HUES48 (cell line): ENCODE data around the gene RPS6KA3.

Experiments
- H3K27ac ChIP-seq: one replicate; pipeline ENCODE4 v1.7.0; 2013; ENCODE audit warnings: low read depth, low read length, inconsistent platforms
- H3K27me3 ChIP-seq: 2 replicates; pipeline ENCODE4 v1.6.1; 2013; ENCODE audit warnings: mild to moderate bottlenecking, low read length; ENCODE audit not compliant: control insufficient read depth, insufficient read depth
- H3K36me3 ChIP-seq: 2 replicates; pipeline ENCODE4 v1.6.1; 2013; ENCODE audit warnings: low read length; ENCODE audit not compliant: control insufficient read depth, insufficient read depth
- H3K4me1 ChIP-seq: 2 replicates; pipeline ENCODE4 v1.6.1; 2013; ENCODE audit warnings: mild to moderate bottlenecking, low read length; ENCODE audit not compliant: control insufficient read depth, insufficient read depth
- H3K4me3 ChIP-seq: 2 replicates; pipeline ENCODE4 v1.5.1; 2013; ENCODE audit warnings: mild to moderate bottlenecking, low read depth, low read length
- H3K9ac ChIP-seq: 2 replicates; pipeline ENCODE4 v1.6.1; 2013; ENCODE audit warnings: mild to moderate bottlenecking, low read depth, low read length, moderate library complexity
- H3K9me3 ChIP-seq: 2 replicates; pipeline ENCODE4 v1.6.1; 2013; ENCODE audit warnings: low read length; ENCODE audit not compliant: control insufficient read depth, insufficient read depth

Gene RPS6KA3

GRCh38 chrX:20224814-20225487 is 41.8 kb downstream of the RPS6KA3 start:
- Histone ChIP-seq H3K27ac (no peak overlapping the region), H3K36me3 (no peaks in the 10 kb centered on the region), H3K4me1 (peaks cover 13% of the 10 kb centered on the region), H3K9ac (no peak overlapping the region), H3K27me3 (no peaks in the 10 kb centered on the region), H3K4me3 (no peak overlapping the region), H3K9me3 (no peaks in the 10 kb centered on the region)

GRCh38 chrX:20221902-20222301 is 44.8 kb downstream of the RPS6KA3 start:
- Histone ChIP-seq H3K27me3 (no peaks in the 10 kb centered on the region), H3K27ac (no peak overlapping the region), H3K4me1 (peaks cover 29% of the 10 kb centered on the region), H3K36me3 (no peaks in the 10 kb centered on the region), H3K9me3 (no peaks in the 10 kb centered on the region), H3K9ac (no peak overlapping the region), H3K4me3 (no peak overlapping the region)

DNA sequence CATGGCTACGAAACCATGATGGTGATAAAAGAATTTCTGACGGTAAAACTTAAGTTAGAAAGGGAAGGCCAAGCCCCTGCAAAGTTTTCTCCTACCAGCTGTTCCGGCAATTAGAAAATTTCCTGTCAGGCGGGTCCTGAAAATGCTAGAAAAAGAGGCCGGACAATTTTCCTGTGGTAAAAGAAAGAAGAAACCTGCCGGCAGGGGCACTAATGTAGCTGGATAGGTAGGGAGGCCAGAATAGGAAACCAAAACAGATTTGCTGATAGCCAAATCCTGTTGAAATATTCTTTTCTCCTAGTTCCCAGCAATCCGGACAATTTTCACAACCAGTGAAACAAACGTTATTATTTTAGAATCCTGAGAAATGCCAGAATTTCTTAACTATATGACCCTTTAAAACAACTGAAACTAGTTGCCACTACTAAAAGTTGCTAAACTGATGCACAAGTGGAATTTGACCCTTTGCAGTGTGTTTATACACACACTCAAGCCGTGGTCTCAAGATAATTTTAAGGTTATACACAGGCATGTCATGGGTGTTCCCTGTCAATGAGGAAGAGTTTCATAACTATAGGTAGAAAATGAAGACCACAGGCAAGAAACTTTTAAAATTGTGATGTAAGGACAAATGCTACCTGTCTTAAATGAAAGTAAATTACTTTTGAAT is 47.7 kb downstream of the RPS6KA3 start:
- peaks cover 22% of the 10 kb centered on the region for H3K4me1 ChIP-seq
- no peaks in the 10 kb centered on the region for H3K27me3 ChIP-seq
- no peak overlapping the region for H3K4me3 ChIP-seq
- no peak overlapping the region for H3K9ac ChIP-seq
- no peaks in the 10 kb centered on the region for H3K9me3 ChIP-seq
- H3K27ac ChIP-seq = no peak overlapping the region
- H3K36me3 ChIP-seq = no peaks in the 10 kb centered on the region

DNA sequence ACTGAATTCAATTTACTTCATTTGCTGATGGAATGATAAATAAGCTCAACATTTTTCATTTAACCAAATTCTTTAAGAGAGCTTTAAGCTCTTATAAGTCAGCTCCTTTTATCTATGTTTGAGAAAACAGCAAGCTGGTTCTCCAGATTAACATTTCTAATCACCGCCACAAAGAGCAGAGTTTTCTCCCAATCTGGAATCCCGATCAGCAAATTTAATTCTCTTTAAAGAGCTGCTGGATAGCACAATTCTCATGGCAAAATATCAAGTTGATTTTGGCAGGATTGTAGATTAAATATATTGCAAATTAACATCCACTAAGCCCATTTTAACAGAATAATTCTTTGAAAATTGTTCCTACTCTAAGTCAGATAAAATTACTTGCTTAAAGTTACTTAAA is 48.8 kb downstream of the RPS6KA3 start:
- Histone ChIP-seq H3K9ac (no peak overlapping the region), H3K27me3 (no peaks in the 10 kb centered on the region), H3K36me3 (no peaks in the 10 kb centered on the region), H3K4me3 (no peak overlapping the region), H3K4me1 (peaks cover 22% of the 10 kb centered on the region), H3K9me3 (no peaks in the 10 kb centered on the region), H3K27ac (no peak overlapping the region)

DNA sequence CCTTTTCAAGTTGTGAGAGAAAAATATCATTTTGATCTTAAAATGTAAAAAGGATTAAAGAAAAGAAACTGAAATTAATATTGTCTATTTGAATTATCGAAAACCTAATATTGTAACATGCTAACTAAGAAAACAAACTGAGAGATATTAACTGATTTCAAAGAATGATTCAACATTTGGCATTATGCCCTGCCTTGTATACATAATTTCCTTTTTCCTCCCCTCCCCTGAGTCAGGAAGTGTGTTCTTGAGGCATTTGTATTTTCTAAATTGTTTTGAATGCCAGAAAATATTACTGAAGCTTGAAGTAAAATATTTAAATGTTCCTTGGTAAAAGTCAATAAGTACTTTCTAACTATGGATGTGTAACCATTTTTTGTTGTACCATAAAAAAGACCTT is 49.4 kb downstream of the RPS6KA3 start:
- no peak overlapping the region for H3K27ac ChIP-seq
- no peak overlapping the region for H3K9ac ChIP-seq
- no peaks in the 10 kb centered on the region for H3K27me3 ChIP-seq
- no peak overlapping the region for H3K4me3 ChIP-seq
- peaks cover 22% of the 10 kb centered on the region for H3K4me1 ChIP-seq
- H3K36me3 ChIP-seq = no peaks in the 10 kb centered on the region
- H3K9me3 ChIP-seq = no peaks in the 10 kb centered on the region

- Histone ChIP-seq H3K4me3 (no peak overlapping the region), H3K27ac (no peak overlapping the region), H3K36me3 (no peaks in the 10 kb centered on the region), H3K9me3 (no peaks in the 10 kb centered on the region), H3K9ac (no peak overlapping the region), H3K27me3 (no peaks in the 10 kb centered on the region), H3K4me1 (peaks cover 28% of the 10 kb centered on the region)
These were observed 51.1 kb downstream of the RPS6KA3 start for GRCh38 chrX:20215565-20215964.

DNA sequence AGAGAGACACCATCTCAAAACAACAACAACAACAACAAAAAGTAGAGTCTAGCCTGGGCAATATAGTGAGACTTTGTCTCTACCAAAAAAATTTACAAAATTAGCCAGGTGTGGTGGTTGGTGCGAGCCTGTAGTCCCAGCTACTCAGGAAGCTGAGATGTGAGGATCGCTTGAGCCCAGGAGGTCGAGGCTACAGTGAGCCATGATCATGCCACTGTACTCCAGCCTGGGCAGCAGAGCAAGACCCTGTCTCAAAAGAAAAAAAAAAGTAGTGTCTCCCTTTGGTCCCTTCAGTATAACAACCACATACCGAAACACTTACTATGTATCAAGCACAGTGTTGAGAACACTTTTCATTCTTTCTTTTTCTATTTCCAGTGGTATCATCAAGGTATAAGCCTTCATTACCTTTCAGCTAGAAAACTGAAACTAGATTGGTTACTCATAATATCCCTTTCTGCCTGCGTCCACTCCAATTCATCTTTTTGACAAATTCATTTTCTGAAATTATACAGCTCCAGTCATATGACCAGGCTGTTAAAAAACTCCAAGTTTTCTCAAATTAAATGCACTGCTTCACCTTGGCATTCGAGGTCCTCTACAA is 54.1 kb downstream of the RPS6KA3 start:
- H3K9me3 ChIP-seq = no peaks in the 10 kb centered on the region
- no peak overlapping the region for H3K27ac ChIP-seq
- peaks cover 17% of the 10 kb centered on the region for H3K36me3 ChIP-seq
- no peak overlapping the region for H3K9ac ChIP-seq
- H3K4me3 ChIP-seq = no peak overlapping the region
- H3K27me3 ChIP-seq = no peaks in the 10 kb centered on the region
- peaks cover 13% of the 10 kb centered on the region; the same call in 1 of the 2 replicates for H3K4me1 ChIP-seq

GRCh38 chrX:20211261-20211786 is 55.4 kb downstream of the RPS6KA3 start:
- Histone ChIP-seq H3K4me1 (peaks cover 9% of the 10 kb centered on the region; the same call in 1 of the 2 replicates), H3K9me3 (no peaks in the 10 kb centered on the region), H3K27ac (no peak overlapping the region), H3K9ac (no peak overlapping the region), H3K36me3 (peaks cover 20% of the 10 kb centered on the region), H3K27me3 (no peaks in the 10 kb centered on the region), H3K4me3 (no peak overlapping the region)

GRCh38 chrX:20205927-20206708 is 60.6 kb downstream of the RPS6KA3 start:
- Histone ChIP-seq H3K9me3 (no peaks in the 10 kb centered on the region), H3K4me3 (no peak overlapping the region), H3K4me1 (peaks cover 9% of the 10 kb centered on the region; the same call in 1 of the 2 replicates), H3K27me3 (no peaks in the 10 kb centered on the region), H3K9ac (no peak overlapping the region), H3K36me3 (peaks cover 30% of the 10 kb centered on the region), H3K27ac (no peak overlapping the region)

GRCh38 chrX:20204351-20204750 is 62.4 kb downstream of the RPS6KA3 start:
- Histone ChIP-seq H3K27me3 (no peaks in the 10 kb centered on the region), H3K27ac (no peak overlapping the region), H3K9me3 (no peaks in the 10 kb centered on the region), H3K4me3 (no peak overlapping the region), H3K4me1 (no peaks in the 10 kb centered on the region), H3K36me3 (peaks cover 30% of the 10 kb centered on the region), H3K9ac (no peak overlapping the region)
